HepG2 (cell line): ENCODE measurements around the gene MTO1. TPM values are rescaled to one million over a fixed set of nuclear protein-coding genes. Genes with fewer than 3 reads are reported as not detected.

ENCODE experiments used
- ATAC-seq: fragments of 200-7000 bp; cut with Tn5 transposase; 3 replicates; pipeline ENCODE4 v1.9.1; 2020; ENCODE audit warnings: mild to moderate bottlenecking, moderate library complexity
- BruUV-seq: library from RNA; stranded (reverse); fragments of 400-500 nt; replicated peaks from 2 replicates; lab custom pipeline; 2021; lab: Mats Ljungman, UMichigan
- CTCF ChIA-PET: fragments of 300-600 bp; formaldehyde crosslinking; extraction: SDS; loops from one replicate; lab custom pipeline; 2021; ENCODE audit warnings: low total read pairs, inconsistent platforms, low intra/inter-chr PET ratio; lab: Yijun Ruan, JAX
- POLR2A ChIA-PET: fragments of 350-600 bp; sonication (Branson Sonifier 250); formaldehyde crosslinking; loops from one replicate; lab custom pipeline; 2020; ENCODE audit warnings: antibody characterized with exemption, inconsistent platforms; lab: Yijun Ruan, JAX
- DNase-seq: peaks from one replicate; pipeline ENCODE4 v3.0.0-alpha.2; 2015; ENCODE audit warnings: low spot score
- FAIRE-seq: peaks from 3 replicates; lab custom pipeline; 2011; peaks lifted over from hg19 to GRCh38; lab: Jason Lieb, UNC
- H2AFZ ChIP-seq: one replicate; pipeline ENCODE4 v1.6.1; 2011; ENCODE audit warnings: low read length, inconsistent platforms
- H3K27ac ChIP-seq: fragments of 300-600 bp; 3 replicates; pipeline ENCODE4 v1.8.0; 2011; ENCODE audit warnings: mixed run types, mild to moderate bottlenecking, mixed read lengths, low read length, inconsistent platforms; ENCODE audit not compliant: insufficient read depth; ENCODE audit errors: extremely low read length
- H3K27me3 ChIP-seq, 2 experiments: fragments of 200-600 bp in 1 of 2; 2 replicates in 1 of 2; 3 replicates in 1 of 2; pipeline versions ENCODE4 v1.6.0 to v1.8.0; 2011; ENCODE audit warnings: low read length in 2 of 2, mild to moderate bottlenecking in 2 of 2, moderate library complexity in 2 of 2, inconsistent platforms in 1 of 2; ENCODE audit not compliant: insufficient read depth in 2 of 2, control insufficient read depth in 1 of 2
- H3K36me3 ChIP-seq, 2 experiments: fragments of 200-600 bp in 1 of 2; replicated peaks in 1 of 2; 2 replicates in 1 of 2; 3 replicates in 1 of 2; pipeline versions ENCODE4 v1.5.1 to v1.8.0; 2011; ENCODE audit warnings: low read length in 2 of 2, inconsistent platforms in 1 of 2; ENCODE audit not compliant: insufficient read depth in 2 of 2, control insufficient read depth in 1 of 2
- H3K4me1 ChIP-seq: 2 replicates; pipeline ENCODE4 v1.5.1; 2012; ENCODE audit warnings: low read length, inconsistent platforms; ENCODE audit not compliant: insufficient read depth
- H3K4me2 ChIP-seq: 2 replicates; pipeline ENCODE4 v1.6.0; 2011; ENCODE audit warnings: low read depth, low read length, inconsistent platforms
- H3K4me3 ChIP-seq, 3 experiments: fragments of 200-600 bp in 1 of 3; sonication (generic), shearing (Covaris generic) in 1 of 3; replicated peaks in 1 of 3; 2 replicates each; pipeline ENCODE4 v1.5.1; 2011 to 2016; ENCODE audit warnings: low read length in 3 of 3, inconsistent platforms in 2 of 3, low read depth in 2 of 3, mild to moderate bottlenecking in 2 of 3, control low read depth in 1 of 3, mixed read lengths in 1 of 3; ENCODE audit not compliant: insufficient read depth in 1 of 3
- H3K79me2 ChIP-seq: one replicate; pipeline ENCODE4 v1.6.1; 2011; ENCODE audit warnings: low read length, inconsistent platforms; ENCODE audit not compliant: insufficient read depth
- H3K9ac ChIP-seq: 2 replicates; pipeline ENCODE4 v1.6.0; 2011; ENCODE audit warnings: mild to moderate bottlenecking, low read depth, low read length, inconsistent platforms; ENCODE audit not compliant: insufficient read depth
- H3K9me3 ChIP-seq: 2 replicates; pipeline ENCODE4 v1.5.1; 2012; ENCODE audit warnings: mild to moderate bottlenecking, low read length
- H4K20me1 ChIP-seq: 2 replicates; pipeline ENCODE4 v1.6.0; 2011; ENCODE audit warnings: inconsistent platforms, mild to moderate bottlenecking, low read length, moderate library complexity; ENCODE audit not compliant: insufficient read depth
- ATF7 ChIP-seq, 2 experiments: fragments of 450-650 bp in 1 of 2; sonication (generic) in 1 of 2; formaldehyde crosslinking in 1 of 2; IDR thresholded peaks; 2 replicates each; pipeline versions ENCODE4 v1.4.0 to v1.6.1; 2016 to 2020; ENCODE audit warnings: antibody characterized with exemption in 1 of 2, mild to moderate bottlenecking in 1 of 2, missing genetic modification reagents in 1 of 2
- CBX5 ChIP-seq: sonication (generic); formaldehyde crosslinking; IDR thresholded peaks from 2 replicates; pipeline ENCODE4 v1.4.0; 2020; ENCODE audit warnings: missing genetic modification reagents, borderline replicate concordance
- FOXA3 ChIP-seq: IDR thresholded peaks from 2 replicates; pipeline ENCODE4 v1.6.1; 2016; ENCODE audit warnings: missing genetic modification reagents, missing compliant biosample characterization
- GFI1 ChIP-seq: sonication (generic); formaldehyde crosslinking; IDR thresholded peaks from 2 replicates; pipeline ENCODE4 v1.5.0; 2020; ENCODE audit warnings: missing genetic modification reagents, mild to moderate bottlenecking, borderline replicate concordance
- KLF15 ChIP-seq: sonication (generic); formaldehyde crosslinking; IDR thresholded peaks from 2 replicates; pipeline ENCODE4 v1.8.1; 2023; ENCODE audit warnings: borderline replicate concordance, mild to moderate bottlenecking, inconsistent platforms, missing genetic modification reagents, mixed read lengths
- MED13 ChIP-seq: sonication (generic); formaldehyde crosslinking; IDR thresholded peaks from 2 replicates; pipeline ENCODE4 v1.5.0; 2020; ENCODE audit warnings: missing genetic modification reagents
- MZF1 ChIP-seq: sonication (generic); formaldehyde crosslinking; IDR thresholded peaks from 2 replicates; pipeline ENCODE4 v1.8.1; 2023; ENCODE audit warnings: mild to moderate bottlenecking, missing genetic modification reagents, borderline replicate concordance
- NFYB ChIP-seq: sonication (generic); formaldehyde crosslinking; IDR thresholded peaks from 2 replicates; pipeline ENCODE4 v1.4.0; 2020; ENCODE audit warnings: missing genetic modification reagents
- PRDM15 ChIP-seq: sonication (generic); formaldehyde crosslinking; IDR thresholded peaks from 2 replicates; pipeline ENCODE4 v1.4.0; 2020; ENCODE audit warnings: missing genetic modification reagents
- ZFP36L2 ChIP-seq: sonication (generic); formaldehyde crosslinking; IDR thresholded peaks from 2 replicates; pipeline ENCODE4 v1.4.0; 2020; ENCODE audit warnings: missing genetic modification reagents
- ZNF121 ChIP-seq: sonication (generic); formaldehyde crosslinking; IDR thresholded peaks from 2 replicates; pipeline ENCODE4 v1.5.0; 2020; ENCODE audit warnings: mild to moderate bottlenecking, missing genetic modification reagents
- ZNF432 ChIP-seq: sonication (generic); formaldehyde crosslinking; IDR thresholded peaks from 2 replicates; pipeline ENCODE4 v1.5.0; 2020; ENCODE audit warnings: missing genetic modification reagents, mild to moderate bottlenecking, borderline replicate concordance
- ZNF460 ChIP-seq: sonication (generic); formaldehyde crosslinking; IDR thresholded peaks from 2 replicates; pipeline ENCODE4 v1.5.1; 2020; ENCODE audit warnings: missing genetic modification reagents, mild to moderate bottlenecking, borderline replicate concordance
- ZNF569 ChIP-seq: sonication (generic); formaldehyde crosslinking; IDR thresholded peaks from 2 replicates; pipeline ENCODE4 v1.5.0; 2020; ENCODE audit warnings: mild to moderate bottlenecking, missing genetic modification reagents, moderate library complexity, borderline replicate concordance
- WGBS: methylation state at CpG from one replicate; pipeline ENCODE4 v1.1.6; 2017; ENCODE audit warnings: low lambda C conversion rate; 5-methylcytosine and 5-hydroxymethylcytosine counted together
- in situ Hi-C: cut with HindIII; loops from 2 replicates; pipeline ENCODE4 v1.10.0; 2017; ENCODE audit warnings: low pct_unique_long_range_greater_than_20kb; ENCODE audit not compliant: extremely low pct_ligation_motif_present
- intact Hi-C: fragments of 100-400 bp; cut with micrococcal nuclease; formaldehyde crosslinking; loops from one replicate; pipeline ENCODE4 v1.10.0; 2022; ENCODE audit not compliant: unreplicated experiment
- polyA plus RNA-seq, 8 experiments: library from polyadenylated mRNA; depleted of rRNA in 3 of 8; stranded (reverse) in 7 of 8; unstranded in 1 of 8; fragments of >200 nt; fragmentation: Illumina TruSeq in 4 of 8; extraction: Trizol in 4 of 8; gene quantifications; 2 replicates each; pipeline versions ENCODE4 v1.2.1 to v1.2.3, GENCODE V29; 2011 to 2016; ENCODE audit warnings: low read depth in 4 of 8, missing spikeins in 1 of 8, mixed read lengths in 1 of 8; ENCODE audit not compliant: insufficient read depth in 1 of 8
- total RNA-seq, 5 experiments: library from RNA; depleted of rRNA; stranded (reverse); fragments of >200 nt; fragmentation: Illumina TruSeq; extraction: Trizol; gene quantifications; 2 replicates each; pipeline ENCODE4 v1.2.3, GENCODE V29; 2016; ENCODE audit warnings: low read depth in 1 of 5

MTO1 gene
- total and polyA plus RNA-seq, 2 of the 13 experiments (the other 11 are each of a cell fraction or from before 2014, with no cell fraction given) = 21.1 to 45.3 TPM

DNA sequence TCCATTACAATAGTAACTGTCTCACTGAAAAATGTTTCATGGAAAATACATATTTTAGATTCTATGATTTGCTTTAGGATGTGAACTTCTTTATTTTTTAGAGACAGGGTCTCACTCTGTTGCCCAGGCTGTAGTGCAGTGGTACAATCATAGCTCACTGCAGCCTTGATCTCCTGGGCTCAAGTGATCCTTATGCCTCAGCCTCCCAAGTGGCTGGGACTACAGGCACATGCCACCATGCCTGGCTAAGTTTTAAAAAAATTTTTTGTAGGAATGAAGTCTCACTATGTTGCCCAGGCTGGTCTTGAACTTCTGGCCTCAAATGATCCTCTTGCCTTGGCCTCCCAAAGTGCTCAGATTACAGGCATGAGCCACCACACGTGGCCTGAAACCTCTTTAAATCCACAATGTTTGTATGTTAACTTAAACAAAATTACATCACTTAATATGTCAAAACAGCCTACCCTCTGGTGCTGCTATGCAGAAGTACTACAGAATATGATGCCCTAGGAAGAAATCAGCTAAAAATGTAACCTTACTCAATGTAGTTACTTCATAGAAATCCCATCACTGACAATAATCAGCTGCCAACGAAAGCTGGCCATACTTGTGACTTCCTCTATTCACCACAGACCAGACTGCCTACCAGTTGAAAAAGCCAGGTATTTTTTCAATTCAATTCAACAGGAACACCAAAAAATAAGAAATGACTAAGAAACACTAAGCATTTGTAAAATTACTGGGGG is 41.7 kb downstream of the MTO1 start:
- no peaks in the 10 kb centered on the region for H3K4me1 ChIP-seq
- H4K20me1 ChIP-seq = no peaks in the 10 kb centered on the region
- FAIRE-seq = no peak
- no peaks in the 10 kb centered on the region for H3K9me3 ChIP-seq
- TF ChIP-seq ZNF121 (CRISPR knock-in tag) (0 out of 2 replicates have a peak, but pooled peaks have one; percentile 16), ATF7 (IDR thresholded peaks at IDR 0.05) (no peak), ATF7 (CRISPR knock-in tag; IDR thresholded peaks at IDR 0.05) (no peak)
- intact Hi-C loops (no loop called here), in situ Hi-C loops (no loop called here)
- 97% methylated on average over 2 of the region's 2 CpGs for WGBS
- peaks cover 4 to 27% of the 10 kb centered on the region in 2 experiments for H3K36me3 ChIP-seq
- H3K9ac ChIP-seq = no peak overlapping the region
- no peak overlapping the region for H3K4me3 ChIP-seq
- H2AFZ ChIP-seq = no peak overlapping the region
- ChIA-PET POLR2A (no interaction called here), CTCF (no interaction called here)
- DNase-seq = no peak
- H3K79me2 ChIP-seq = no peaks in the 10 kb centered on the region
- BruUV-seq = no TSS peak
- no peak overlapping the region for H3K4me2 ChIP-seq
- no peak for ATAC-seq
- no peak overlapping the region for H3K27ac ChIP-seq
- H3K27me3 ChIP-seq = no peaks in the 10 kb centered on the region

DNA sequence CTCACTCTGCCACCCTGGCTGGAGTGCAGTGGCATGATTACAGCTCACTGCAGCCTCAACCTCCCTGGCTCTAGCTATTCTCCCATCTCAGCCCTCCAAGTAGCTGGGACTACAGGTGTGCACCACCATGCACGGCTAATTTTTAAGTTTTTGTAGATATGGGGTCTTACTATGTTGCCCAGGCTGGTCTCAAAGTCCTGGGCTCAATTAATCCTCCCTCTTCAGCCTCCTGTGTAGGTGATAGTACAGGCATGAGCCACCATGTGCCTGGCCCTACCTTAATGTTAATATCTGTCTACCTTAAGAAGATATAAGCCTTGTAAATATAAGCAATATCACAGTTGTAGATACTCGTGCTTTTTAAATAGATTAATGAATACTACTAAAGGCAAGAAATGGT is 42.6 kb downstream of the MTO1 start:
- 87% methylated on average over 2 of the region's 2 CpGs for WGBS
- BruUV-seq = no TSS peak
- no peak for ATAC-seq
- no peaks in the 10 kb centered on the region for H3K4me1 ChIP-seq
- H3K9ac ChIP-seq = no peak overlapping the region
- no peak overlapping the region for H3K27ac ChIP-seq
- DNase-seq = no peak
- POLR2A ChIA-PET = no interaction called here
- FAIRE-seq = no peak
- peaks cover 4 to 18% of the 10 kb centered on the region in 2 experiments for H3K36me3 ChIP-seq
- H4K20me1 ChIP-seq = no peaks in the 10 kb centered on the region
- intact Hi-C loops (no loop called here), in situ Hi-C loops (no loop called here)
- no peak overlapping the region for H2AFZ ChIP-seq
- H3K27me3 ChIP-seq = no peaks in the 10 kb centered on the region
- H3K4me2 ChIP-seq = no peak overlapping the region
- CTCF ChIA-PET = no interaction called here
- H3K4me3 ChIP-seq = no peak overlapping the region
- no peaks in the 10 kb centered on the region for H3K9me3 ChIP-seq
- no peaks in the 10 kb centered on the region for H3K79me2 ChIP-seq
- TF ChIP-seq CBX5 (no peak), ZNF569 (CRISPR knock-in tag) (no peak), GFI1 (CRISPR knock-in tag) (no peak), NFYB (no peak), ZFP36L2 (no peak), ZNF432 (CRISPR knock-in tag) (no peak), FOXA3 (CRISPR knock-in tag) (no peak), MZF1 (no peak), KLF15 (no peak), PRDM15 (CRISPR knock-in tag) (no peak), ZNF460 (CRISPR knock-in tag) (no peak), MED13 (CRISPR knock-in tag) (no peak)
